ENCODE results near the gene FBXL19. TPM values are rescaled to one million over a fixed set of nuclear protein-coding genes. Genes with fewer than 3 reads are reported as not detected.

The FBXL19 gene
- total and polyA plus RNA-seq, 4 donors: 0.31 to 4.8 (median 2.7) TPM

- Histone ChIP-seq H3K4me1 (ENCODE audit: control insufficient read depth in 4 of 4, insufficient read depth in 4 of 4, low read length in 3 of 4) (peaks cover 0 to 26% (median 11%) of the 10 kb centered on the region in 4 donors), H3K36me3 (ENCODE audit: control insufficient read depth in 4 of 4, insufficient read depth in 3 of 4, low read depth in 1 of 4, low read length in 3 of 4) (no peaks in the 10 kb centered on the region), H3K27ac (ENCODE audit: low read depth in 1 of 2, low read length in 2 of 2) (no peak overlapping the region), H3K4me3 (ENCODE audit: low read depth in 1 of 3, low read length in 3 of 3) (no peak overlapping the region), H3K9me3 (ENCODE audit: control insufficient read depth in 4 of 4, low read length in 3 of 4) (no peaks in the 10 kb centered on the region), H3K9ac (ENCODE audit: low read depth in 1 of 2, low read length in 2 of 2) (no peak overlapping the region), H3K27me3 (ENCODE audit: control insufficient read depth in 4 of 4, insufficient read depth in 4 of 4, low read length in 3 of 4) (no peaks in the 10 kb centered on the region)
- no peak for DNase-seq (ENCODE audit: low spot score)
- 98% methylated on average over 5 of the region's 5 CpGs for WGBS
- no peak for TF ChIP-seq RAD21 (IDR thresholded peaks at IDR 0.05)
- TF ChIP-seq, protein P1, sequence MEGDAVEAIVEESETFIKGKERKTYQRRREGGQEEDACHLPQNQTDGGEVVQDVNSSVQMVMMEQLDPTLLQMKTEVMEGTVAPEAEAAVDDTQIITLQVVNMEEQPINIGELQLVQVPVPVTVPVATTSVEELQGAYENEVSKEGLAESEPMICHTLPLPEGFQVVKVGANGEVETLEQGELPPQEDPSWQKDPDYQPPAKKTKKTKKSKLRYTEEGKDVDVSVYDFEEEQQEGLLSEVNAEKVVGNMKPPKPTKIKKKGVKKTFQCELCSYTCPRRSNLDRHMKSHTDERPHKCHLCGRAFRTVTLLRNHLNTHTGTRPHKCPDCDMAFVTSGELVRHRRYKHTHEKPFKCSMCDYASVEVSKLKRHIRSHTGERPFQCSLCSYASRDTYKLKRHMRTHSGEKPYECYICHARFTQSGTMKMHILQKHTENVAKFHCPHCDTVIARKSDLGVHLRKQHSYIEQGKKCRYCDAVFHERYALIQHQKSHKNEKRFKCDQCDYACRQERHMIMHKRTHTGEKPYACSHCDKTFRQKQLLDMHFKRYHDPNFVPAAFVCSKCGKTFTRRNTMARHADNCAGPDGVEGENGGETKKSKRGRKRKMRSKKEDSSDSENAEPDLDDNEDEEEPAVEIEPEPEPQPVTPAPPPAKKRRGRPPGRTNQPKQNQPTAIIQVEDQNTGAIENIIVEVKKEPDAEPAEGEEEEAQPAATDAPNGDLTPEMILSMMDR (IDR thresholded peaks at IDR 0.05; ENCODE audit: low read depth, low read length, missing input control): no peak
- no peak for TF ChIP-seq RXRA (IDR thresholded peaks at IDR 0.05)
- TF ChIP-seq HNF4A (conservative IDR thresholded peaks at IDR 0.05): no peak
- no peak for TF ChIP-seq ATF3 (IDR thresholded peaks at IDR 0.05)
- no peak for TF ChIP-seq NR2F2 (IDR thresholded peaks at IDR 0.05)
- TF ChIP-seq, protein P2, sequence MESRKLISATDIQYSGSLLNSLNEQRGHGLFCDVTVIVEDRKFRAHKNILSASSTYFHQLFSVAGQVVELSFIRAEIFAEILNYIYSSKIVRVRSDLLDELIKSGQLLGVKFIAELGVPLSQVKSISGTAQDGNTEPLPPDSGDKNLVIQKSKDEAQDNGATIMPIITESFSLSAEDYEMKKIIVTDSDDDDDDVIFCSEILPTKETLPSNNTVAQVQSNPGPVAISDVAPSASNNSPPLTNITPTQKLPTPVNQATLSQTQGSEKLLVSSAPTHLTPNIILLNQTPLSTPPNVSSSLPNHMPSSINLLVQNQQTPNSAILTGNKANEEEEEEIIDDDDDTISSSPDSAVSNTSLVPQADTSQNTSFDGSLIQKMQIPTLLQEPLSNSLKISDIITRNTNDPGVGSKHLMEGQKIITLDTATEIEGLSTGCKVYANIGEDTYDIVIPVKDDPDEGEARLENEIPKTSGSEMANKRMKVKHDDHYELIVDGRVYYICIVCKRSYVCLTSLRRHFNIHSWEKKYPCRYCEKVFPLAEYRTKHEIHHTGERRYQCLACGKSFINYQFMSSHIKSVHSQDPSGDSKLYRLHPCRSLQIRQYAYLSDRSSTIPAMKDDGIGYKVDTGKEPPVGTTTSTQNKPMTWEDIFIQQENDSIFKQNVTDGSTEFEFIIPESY (IDR thresholded peaks at IDR 0.05): no peak
- TF ChIP-seq MAX (IDR thresholded peaks at IDR 0.05): no peak
These were observed 22.8 kb upstream of the FBXL19 start for GRCh38 chr16:30900588-30900987.

- Histone ChIP-seq H3K27ac (ENCODE audit: low read depth in 1 of 2, low read length in 2 of 2) (peak overlapping the region; percentile 72 to 74), H3K9me3 (ENCODE audit: control insufficient read depth in 4 of 4, low read length in 3 of 4) (no peaks in the 10 kb centered on the region), H3K9ac (ENCODE audit: low read depth in 1 of 2, low read length in 2 of 2) (peak overlapping the region in 1 of 2 donors; percentile 82), H3K27me3 (ENCODE audit: control insufficient read depth in 4 of 4, insufficient read depth in 4 of 4, low read length in 3 of 4) (no peaks in the 10 kb centered on the region), H3K4me1 (ENCODE audit: control insufficient read depth in 4 of 4, insufficient read depth in 4 of 4, low read length in 3 of 4) (peaks cover 0 to 25% (median 11%) of the 10 kb centered on the region in 4 donors), H3K4me3 (ENCODE audit: low read depth in 1 of 3, low read length in 3 of 3) (peak overlapping the region; percentile 25 to 86 (median 45)), H3K36me3 (ENCODE audit: control insufficient read depth in 4 of 4, insufficient read depth in 3 of 4, low read depth in 1 of 4, low read length in 3 of 4) (no peaks in the 10 kb centered on the region)
- TF ChIP-seq ATF3 (IDR thresholded peaks at IDR 0.05) (no peak), FOXA1 (IDR thresholded peaks at IDR 0.05) (no peak), NR2F2 (IDR thresholded peaks at IDR 0.05) (no peak), YY1 (IDR thresholded peaks at IDR 0.05) (no peak), GABPA (IDR thresholded peaks at IDR 0.05 in 1 of 2, conservative IDR thresholded peaks at IDR 0.05 in 1 of 2) (no peak)
- WGBS: 45% methylated on average over 6 of the region's 6 CpGs
- DNase-seq (ENCODE audit: low spot score): no peak
These were observed 22.0 kb upstream of the FBXL19 start for GRCh38 chr16:30901201-30902028.
